HL-60 (cell line): ENCODE data around the gene TTC39A.

Experiments used
- DNase-seq, 2 experiments: peaks; one replicate each; pipeline ENCODE4 v3.0.0-alpha.2; 2010 to 2020; ENCODE audit warnings: low read depth in 1 of 2, low spot score in 1 of 2
- H3K27ac ChIP-seq: fragments of 250-450 bp; sonication (Bioruptor Pico); replicated peaks from 2 replicates; pipeline ENCODE4 v1.5.1; 2020; ENCODE audit warnings: mild to moderate bottlenecking, moderate library complexity
- H3K27me3 ChIP-seq: fragments of 250-450 bp; sonication (Bioruptor Pico); 2 replicates; pipeline ENCODE4 v1.5.1; 2021; ENCODE audit warnings: mild to moderate bottlenecking, moderate library complexity; ENCODE audit not compliant: insufficient read depth, poor library complexity, severe bottlenecking
- H3K4me3 ChIP-seq: replicated peaks from 2 replicates; pipeline ENCODE4 v1.5.1; 2011; ENCODE audit warnings: mild to moderate bottlenecking, control low read depth, low read length; ENCODE audit not compliant: insufficient read depth
- GABPA ChIP-seq: IDR thresholded peaks from 2 replicates; pipeline ENCODE4 v1.6.1; 2012; ENCODE audit warnings: low read depth
- POLR2AphosphoS5 ChIP-seq: IDR thresholded peaks from 2 replicates; pipeline ENCODE4 v1.6.1; 2012; ENCODE audit warnings: low read depth
- SPI1 ChIP-seq: IDR thresholded peaks from 2 replicates; pipeline ENCODE4 v1.6.1; 2012; ENCODE audit warnings: low read depth, mild to moderate bottlenecking, borderline replicate concordance
- TF ChIP-seq, protein P1 (sequence below): IDR thresholded peaks from one replicate; pipeline ENCODE4 v1.5.1; 2011; ENCODE audit warnings: low read length, control low read depth, inconsistent platforms; ENCODE audit not compliant: insufficient read depth
- TF ChIP-seq, protein P2 (sequence below): IDR thresholded peaks from 2 replicates; pipeline ENCODE4 v1.6.1; 2012; ENCODE audit warnings: low read depth; ENCODE audit not compliant: insufficient replicate concordance

The TTC39A gene

DNA sequence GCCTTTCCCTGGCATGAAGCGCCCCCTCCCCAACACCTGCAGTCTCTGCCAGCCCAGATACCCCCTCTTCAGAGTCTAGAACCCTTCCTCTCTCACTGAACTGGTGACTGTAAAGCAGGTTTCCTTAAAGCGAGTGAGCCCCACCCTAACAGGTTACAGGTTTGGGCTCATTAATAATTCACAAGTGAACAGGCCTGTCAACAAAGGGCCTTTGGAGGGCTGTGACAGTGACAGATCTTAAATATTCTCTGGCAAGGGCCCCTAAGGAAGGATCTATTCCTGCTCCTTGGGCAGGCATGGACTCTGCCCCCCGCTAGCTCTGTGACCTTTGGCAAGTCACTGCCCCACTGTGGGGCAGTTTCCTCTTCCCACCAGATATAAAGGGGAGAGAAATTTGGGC, 5.6 kb upstream of the TTC39A start:
- no peak for DNase-seq
- Histone ChIP-seq H3K4me3 (no peak overlapping the region), H3K27me3 (no peaks in the 10 kb centered on the region), H3K27ac (no peak overlapping the region)
- no peak for TF ChIP-seq POLR2AphosphoS5
- TF ChIP-seq SPI1: no peak
- no peak for TF ChIP-seq GABPA
- TF ChIP-seq, protein P1, sequence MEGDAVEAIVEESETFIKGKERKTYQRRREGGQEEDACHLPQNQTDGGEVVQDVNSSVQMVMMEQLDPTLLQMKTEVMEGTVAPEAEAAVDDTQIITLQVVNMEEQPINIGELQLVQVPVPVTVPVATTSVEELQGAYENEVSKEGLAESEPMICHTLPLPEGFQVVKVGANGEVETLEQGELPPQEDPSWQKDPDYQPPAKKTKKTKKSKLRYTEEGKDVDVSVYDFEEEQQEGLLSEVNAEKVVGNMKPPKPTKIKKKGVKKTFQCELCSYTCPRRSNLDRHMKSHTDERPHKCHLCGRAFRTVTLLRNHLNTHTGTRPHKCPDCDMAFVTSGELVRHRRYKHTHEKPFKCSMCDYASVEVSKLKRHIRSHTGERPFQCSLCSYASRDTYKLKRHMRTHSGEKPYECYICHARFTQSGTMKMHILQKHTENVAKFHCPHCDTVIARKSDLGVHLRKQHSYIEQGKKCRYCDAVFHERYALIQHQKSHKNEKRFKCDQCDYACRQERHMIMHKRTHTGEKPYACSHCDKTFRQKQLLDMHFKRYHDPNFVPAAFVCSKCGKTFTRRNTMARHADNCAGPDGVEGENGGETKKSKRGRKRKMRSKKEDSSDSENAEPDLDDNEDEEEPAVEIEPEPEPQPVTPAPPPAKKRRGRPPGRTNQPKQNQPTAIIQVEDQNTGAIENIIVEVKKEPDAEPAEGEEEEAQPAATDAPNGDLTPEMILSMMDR: no peak
- TF ChIP-seq, protein P2, sequence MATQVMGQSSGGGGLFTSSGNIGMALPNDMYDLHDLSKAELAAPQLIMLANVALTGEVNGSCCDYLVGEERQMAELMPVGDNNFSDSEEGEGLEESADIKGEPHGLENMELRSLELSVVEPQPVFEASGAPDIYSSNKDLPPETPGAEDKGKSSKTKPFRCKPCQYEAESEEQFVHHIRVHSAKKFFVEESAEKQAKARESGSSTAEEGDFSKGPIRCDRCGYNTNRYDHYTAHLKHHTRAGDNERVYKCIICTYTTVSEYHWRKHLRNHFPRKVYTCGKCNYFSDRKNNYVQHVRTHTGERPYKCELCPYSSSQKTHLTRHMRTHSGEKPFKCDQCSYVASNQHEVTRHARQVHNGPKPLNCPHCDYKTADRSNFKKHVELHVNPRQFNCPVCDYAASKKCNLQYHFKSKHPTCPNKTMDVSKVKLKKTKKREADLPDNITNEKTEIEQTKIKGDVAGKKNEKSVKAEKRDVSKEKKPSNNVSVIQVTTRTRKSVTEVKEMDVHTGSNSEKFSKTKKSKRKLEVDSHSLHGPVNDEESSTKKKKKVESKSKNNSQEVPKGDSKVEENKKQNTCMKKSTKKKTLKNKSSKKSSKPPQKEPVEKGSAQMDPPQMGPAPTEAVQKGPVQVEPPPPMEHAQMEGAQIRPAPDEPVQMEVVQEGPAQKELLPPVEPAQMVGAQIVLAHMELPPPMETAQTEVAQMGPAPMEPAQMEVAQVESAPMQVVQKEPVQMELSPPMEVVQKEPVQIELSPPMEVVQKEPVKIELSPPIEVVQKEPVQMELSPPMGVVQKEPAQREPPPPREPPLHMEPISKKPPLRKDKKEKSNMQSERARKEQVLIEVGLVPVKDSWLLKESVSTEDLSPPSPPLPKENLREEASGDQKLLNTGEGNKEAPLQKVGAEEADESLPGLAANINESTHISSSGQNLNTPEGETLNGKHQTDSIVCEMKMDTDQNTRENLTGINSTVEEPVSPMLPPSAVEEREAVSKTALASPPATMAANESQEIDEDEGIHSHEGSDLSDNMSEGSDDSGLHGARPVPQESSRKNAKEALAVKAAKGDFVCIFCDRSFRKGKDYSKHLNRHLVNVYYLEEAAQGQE: no peak

- DNase-seq: peak; percentile 43 to 60
- Histone ChIP-seq H3K27ac (no peak overlapping the region), H3K4me3 (no peak overlapping the region), H3K27me3 (no peaks in the 10 kb centered on the region)
- TF ChIP-seq, protein P1: no peak
- no peak for TF ChIP-seq POLR2AphosphoS5
- TF ChIP-seq GABPA: no peak
- TF ChIP-seq, protein P2: no peak
- TF ChIP-seq SPI1: no peak
Observed at GRCh38 chr1:51331206-51332100, 1.1 kb upstream of the TTC39A start.

DNA sequence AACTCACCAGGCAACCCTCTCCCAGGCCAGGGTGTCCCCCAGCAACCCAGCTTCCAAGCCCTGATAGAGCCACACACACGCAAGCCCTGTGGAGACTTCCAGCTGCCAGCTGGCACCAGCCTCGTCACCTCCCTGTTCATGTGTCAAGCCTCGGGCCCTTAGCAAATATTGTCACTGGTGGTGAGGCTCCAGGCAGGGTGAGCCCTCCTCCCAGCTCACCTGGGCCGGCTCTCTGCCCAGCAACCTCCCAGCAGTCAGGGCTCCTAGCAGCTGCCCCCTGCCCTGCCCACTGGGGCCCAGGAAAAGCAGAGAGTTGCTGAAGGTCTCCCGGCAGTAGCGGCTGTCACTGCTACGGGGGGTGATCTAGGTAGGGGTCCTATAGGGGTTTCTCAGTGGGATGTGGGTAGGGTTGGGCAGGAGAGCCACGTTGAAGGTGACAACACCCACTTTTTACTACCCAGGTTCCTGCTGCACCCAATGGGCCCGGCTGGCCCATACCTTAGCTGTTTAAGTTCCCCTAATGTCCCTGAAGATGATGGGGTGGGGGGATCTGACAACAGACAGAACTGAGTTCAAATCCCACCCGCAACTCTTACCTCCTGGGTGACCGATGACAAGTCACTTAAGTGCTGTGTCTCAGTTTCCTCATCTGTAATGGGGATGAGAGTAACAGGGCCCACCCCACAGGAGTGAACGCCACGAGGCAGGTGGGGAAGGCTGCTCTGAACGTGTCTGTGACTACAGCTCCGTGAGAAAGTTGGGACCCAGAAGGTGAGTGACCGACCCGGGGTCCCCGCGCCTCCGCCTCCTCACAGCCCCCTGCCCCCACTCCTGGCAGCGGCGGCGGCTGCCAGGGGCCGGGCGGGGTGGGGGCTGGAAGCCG, 678 bp downstream of the TTC39A start:
- no peak overlapping the region for H3K4me3 ChIP-seq
- DNase-seq: no peak
- TF ChIP-seq GABPA (no peak), SPI1 (no peak), POLR2AphosphoS5 (no peak)
- TF ChIP-seq, protein P1: no peak
- TF ChIP-seq, protein P2: no peak
- H3K27me3 ChIP-seq: no peaks in the 10 kb centered on the region
- H3K27ac ChIP-seq: no peak overlapping the region
